Activated CD4-positive, CD25-positive, alpha-beta regulatory T cell treated with anti-CD3 and anti-CD28 coated beads, Interleukin-2, amount 50 U/mL, for 24 hours (primary cell): ENCODE measurements around the gene SINHCAF.

Experiments used
- ATAC-seq, 2 donors: fragments of 150-1000 bp; cut with Tn5 transposase; one replicate each; pipeline ENCODE4 v1.10.0; 2021; ENCODE audit warnings: mild to moderate bottlenecking in 1 of 2, moderate library complexity in 1 of 2

The SINHCAF gene

GRCh38 chr12:31231611-31232360, 94.2 kb downstream of the SINHCAF start:
- no peak for ATAC-seq
